Chondrocyte (in vitro differentiated cells): ENCODE measurements around the gene AOAH. TPM values are rescaled to one million over a fixed set of nuclear protein-coding genes. Genes with fewer than 3 reads are reported as not detected.

Experiments
- DNase-seq: peaks from one replicate; pipeline ENCODE4 v3.0.0; 2021; ENCODE audit warnings: mixed read lengths, low spot score
- H3K27ac Mint-ChIP-seq: one replicate; pipeline ENCODE4 v1.8.0; 2021; ENCODE audit warnings: mild to moderate bottlenecking, moderate library complexity, mixed read lengths; ENCODE audit not compliant: unreplicated experiment
- H3K27me3 Mint-ChIP-seq: 2 replicates; pipeline ENCODE4 v1.8.0; 2021; ENCODE audit warnings: low read depth, mixed read lengths
- H3K36me3 Mint-ChIP-seq: 2 replicates; pipeline ENCODE4 v1.8.0; 2021; ENCODE audit warnings: low read depth, mixed read lengths
- H3K4me1 Mint-ChIP-seq: 2 replicates; pipeline ENCODE4 v1.8.0; 2021; ENCODE audit warnings: low read depth, mild to moderate bottlenecking, mixed read lengths
- H3K4me3 Mint-ChIP-seq: one replicate; pipeline ENCODE4 v1.8.0; 2021; ENCODE audit warnings: mild to moderate bottlenecking, moderate library complexity, mixed read lengths; ENCODE audit not compliant: unreplicated experiment
- H3K9me3 Mint-ChIP-seq: 2 replicates; pipeline ENCODE4 v1.8.0; 2021; ENCODE audit warnings: low read depth, mixed read lengths
- total RNA-seq: library from RNA; stranded (reverse); gene quantifications from 3 replicates; pipeline ENCODE4 v1.2.1, GENCODE V29; 2021
- TF ChIP-seq, protein P1 (sequence below): fragments of 200-600 bp; sonication (generic); IDR thresholded peaks from 2 replicates; pipeline ENCODE4 v1.5.0; 2021; ENCODE audit warnings: antibody characterized with exemption, mild to moderate bottlenecking, moderate library complexity

Gene AOAH
- total RNA-seq, 1 donor from 2014 or later, result not detected

GRCh38 chr7:36522453-36523007, 201.8 kb downstream of the AOAH start:
- no peak overlapping the region for H3K4me3 Mint-ChIP-seq
- H3K9me3 Mint-ChIP-seq, result no peaks in the 10 kb centered on the region
- TF ChIP-seq, protein P1, sequence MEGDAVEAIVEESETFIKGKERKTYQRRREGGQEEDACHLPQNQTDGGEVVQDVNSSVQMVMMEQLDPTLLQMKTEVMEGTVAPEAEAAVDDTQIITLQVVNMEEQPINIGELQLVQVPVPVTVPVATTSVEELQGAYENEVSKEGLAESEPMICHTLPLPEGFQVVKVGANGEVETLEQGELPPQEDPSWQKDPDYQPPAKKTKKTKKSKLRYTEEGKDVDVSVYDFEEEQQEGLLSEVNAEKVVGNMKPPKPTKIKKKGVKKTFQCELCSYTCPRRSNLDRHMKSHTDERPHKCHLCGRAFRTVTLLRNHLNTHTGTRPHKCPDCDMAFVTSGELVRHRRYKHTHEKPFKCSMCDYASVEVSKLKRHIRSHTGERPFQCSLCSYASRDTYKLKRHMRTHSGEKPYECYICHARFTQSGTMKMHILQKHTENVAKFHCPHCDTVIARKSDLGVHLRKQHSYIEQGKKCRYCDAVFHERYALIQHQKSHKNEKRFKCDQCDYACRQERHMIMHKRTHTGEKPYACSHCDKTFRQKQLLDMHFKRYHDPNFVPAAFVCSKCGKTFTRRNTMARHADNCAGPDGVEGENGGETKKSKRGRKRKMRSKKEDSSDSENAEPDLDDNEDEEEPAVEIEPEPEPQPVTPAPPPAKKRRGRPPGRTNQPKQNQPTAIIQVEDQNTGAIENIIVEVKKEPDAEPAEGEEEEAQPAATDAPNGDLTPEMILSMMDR, result no peak
- no peaks in the 10 kb centered on the region for H3K36me3 Mint-ChIP-seq
- no peak for DNase-seq
- H3K4me1 Mint-ChIP-seq, result peaks cover 17% of the 10 kb centered on the region
- H3K27ac Mint-ChIP-seq, result no peak overlapping the region
- H3K27me3 Mint-ChIP-seq, result no peaks in the 10 kb centered on the region

GRCh38 chr7:36521911-36522310, 202.4 kb downstream of the AOAH start:
- Mint-ChIP-seq H3K27ac (no peak overlapping the region), H3K9me3 (no peaks in the 10 kb centered on the region), H3K4me1 (peaks cover 11% of the 10 kb centered on the region), H3K4me3 (no peak overlapping the region), H3K27me3 (no peaks in the 10 kb centered on the region), H3K36me3 (no peaks in the 10 kb centered on the region)
- DNase-seq, result no peak
- TF ChIP-seq, protein P1, result no peak

DNA sequence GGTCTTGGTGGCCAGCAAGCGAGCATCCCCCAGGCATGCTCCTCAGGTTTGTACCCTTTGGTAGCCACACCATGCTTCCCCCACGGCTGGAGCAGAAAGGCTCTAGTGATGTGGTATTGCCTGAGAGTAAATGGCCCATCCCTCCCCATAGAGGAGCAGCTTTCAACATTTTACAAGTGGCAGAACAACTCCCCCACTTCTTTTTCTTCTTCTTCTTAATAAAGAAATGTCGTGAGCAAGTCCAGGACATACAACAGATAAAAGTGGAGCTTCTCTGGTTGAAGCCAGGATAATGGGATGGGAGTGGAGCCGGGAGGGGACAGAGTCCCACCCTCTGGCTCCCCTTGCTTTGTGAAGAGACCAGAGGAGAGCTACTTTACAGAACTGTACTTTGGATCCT, 203.2 kb downstream of the AOAH start:
- TF ChIP-seq, protein P1, result no peak

DNA sequence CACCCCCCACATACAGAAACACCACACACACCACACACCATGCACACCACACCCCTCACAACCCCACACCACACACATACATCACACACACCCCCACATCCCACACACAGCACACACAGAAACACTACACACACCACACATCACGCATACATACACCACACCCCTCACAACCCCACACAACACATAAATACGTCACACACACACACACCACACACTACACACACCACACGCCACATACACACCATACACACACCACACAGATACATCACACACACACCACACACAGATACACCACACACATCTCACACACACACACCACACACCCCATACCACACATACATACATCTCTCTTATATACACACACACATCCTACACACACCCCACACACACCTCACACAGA, 208.4 kb downstream of the AOAH start:
- Mint-ChIP-seq H3K4me3 (no peak overlapping the region), H3K27ac (no peak overlapping the region), H3K27me3 (no peaks in the 10 kb centered on the region), H3K4me1 (peaks cover 4% of the 10 kb centered on the region), H3K36me3 (no peaks in the 10 kb centered on the region), H3K9me3 (no peaks in the 10 kb centered on the region)
- no peak for DNase-seq
- TF ChIP-seq, protein P1, result no peak

More for the DNA sequence above, 203.2 kb downstream of the AOAH start:
- no peak for DNase-seq
- no peak overlapping the region for H3K4me3 Mint-ChIP-seq
- no peaks in the 10 kb centered on the region for H3K36me3 Mint-ChIP-seq
- no peak overlapping the region for H3K27ac Mint-ChIP-seq
- no peaks in the 10 kb centered on the region for H3K9me3 Mint-ChIP-seq
- H3K4me1 Mint-ChIP-seq, result peaks cover 3% of the 10 kb centered on the region
- no peaks in the 10 kb centered on the region for H3K27me3 Mint-ChIP-seq

- Mint-ChIP-seq H3K4me1 (peaks cover 4% of the 10 kb centered on the region), H3K27ac (no peak overlapping the region)
Measured at GRCh38 chr7:36514289-36515243, 209.7 kb downstream of the AOAH start.

More at GRCh38 chr7:36514289-36515243, 209.7 kb downstream of the AOAH start:
- Mint-ChIP-seq H3K36me3 (no peaks in the 10 kb centered on the region), H3K4me3 (no peak overlapping the region), H3K9me3 (no peaks in the 10 kb centered on the region), H3K27me3 (no peaks in the 10 kb centered on the region)
- TF ChIP-seq, protein P1, result no peak
- DNase-seq, result no peak
